Sigmoid colon (tissue), 7 donors: Measurements from ENCODE around the gene FAM120B. TPM values are rescaled to one million over a fixed set of nuclear protein-coding genes. Genes with fewer than 3 reads are reported as not detected.

Experiments
- DNase-seq: peaks from one replicate; pipeline ENCODE4 v3.0.0-alpha.2; 2019
- H3K27ac ChIP-seq, 4 donors: fragments of 200-600 bp; sonication (generic); one replicate each; pipeline ENCODE4 v1.5.1; 2016 to 2019; ENCODE audit warnings: mild to moderate bottlenecking in 1 of 4
- H3K27me3 ChIP-seq, 3 donors: fragments of 200-600 bp; sonication (generic); one replicate each; pipeline ENCODE4 v1.5.1; 2019; ENCODE audit warnings: mild to moderate bottlenecking in 1 of 3
- H3K36me3 ChIP-seq, 4 donors: fragments of 200-600 bp; sonication (generic); one replicate each; pipeline ENCODE4 v1.5.1; 2016 to 2019
- H3K4me1 ChIP-seq, 4 donors: fragments of 200-600 bp; sonication (generic); one replicate each; pipeline ENCODE4 v1.5.1; 2017 to 2019
- H3K4me3 ChIP-seq, 4 donors: fragments of 200-600 bp; sonication (generic); one replicate each; pipeline ENCODE4 v1.5.1; 2017 to 2019; ENCODE audit warnings: mild to moderate bottlenecking in 2 of 4, moderate library complexity in 1 of 4
- H3K9me3 ChIP-seq, 4 donors: fragments of 200-600 bp in 3 of 4; sonication (generic) in 3 of 4; one replicate each; pipeline versions ENCODE4 v1.5.1 to v1.6.1; 2013 to 2019
- EP300 ChIP-seq, 4 donors: sonication (generic); formaldehyde crosslinking; IDR thresholded peaks; one replicate each; pipeline ENCODE4 v1.6.1; 2017; ENCODE audit warnings: antibody characterized with exemption in 4 of 4
- POLR2A ChIP-seq, 2 donors: fragments of 450-650 bp; IDR thresholded peaks; one replicate each; pipeline ENCODE4 v1.6.1; 2016; ENCODE audit warnings: antibody characterized with exemption in 2 of 2, mild to moderate bottlenecking in 2 of 2, moderate library complexity in 2 of 2
- POLR2AphosphoS5 ChIP-seq, 4 donors: sonication (generic); formaldehyde crosslinking; IDR thresholded peaks; one replicate each; pipeline ENCODE4 v1.6.1; 2017; ENCODE audit warnings: antibody characterized with exemption in 4 of 4
- WGBS, 2 donors: extraction: QIAGEN DNeasy Blood & Tissue Kit; methylation state at CpG; one replicate each; pipeline ENCODE4 v1.1.7; 2013; 5-methylcytosine and 5-hydroxymethylcytosine counted together
- intact Hi-C: fragments of 100-400 bp; cut with DNase I; formaldehyde crosslinking; loops from one replicate; pipeline ENCODE4 v1.15.1; 2023
- polyA plus RNA-seq, 3 donors: library from polyadenylated mRNA; stranded (reverse); fragments of 200-250 nt; gene quantifications; one replicate each; pipeline ENCODE4 v1.2.3, GENCODE V29; 2013
- total RNA-seq, 4 donors: library from RNA; depleted of rRNA; stranded (reverse); fragments of >200 nt; gene quantifications; one replicate each; pipeline ENCODE4 v1.1.0, GENCODE V29; 2016
- TF ChIP-seq, protein P1 (sequence below), 4 experiments: fragments of 450-650 bp in 3 of 4; fragments of 200-600 bp in 1 of 4; IDR thresholded peaks; one replicate each; pipeline ENCODE4 v1.5.1; 2016 to 2019; ENCODE audit warnings: antibody characterized with exemption in 4 of 4, mild to moderate bottlenecking in 3 of 4, moderate library complexity in 2 of 4
- donor health status: healthy with polysubstance abuse.
- donor health status: Bipolar disorder and iron deficiency.
- donor health status: healthy.

FAM120B gene
- total and polyA plus RNA-seq, 7 donors = 5.5 to 55.0 (median 29.6) TPM

DNA sequence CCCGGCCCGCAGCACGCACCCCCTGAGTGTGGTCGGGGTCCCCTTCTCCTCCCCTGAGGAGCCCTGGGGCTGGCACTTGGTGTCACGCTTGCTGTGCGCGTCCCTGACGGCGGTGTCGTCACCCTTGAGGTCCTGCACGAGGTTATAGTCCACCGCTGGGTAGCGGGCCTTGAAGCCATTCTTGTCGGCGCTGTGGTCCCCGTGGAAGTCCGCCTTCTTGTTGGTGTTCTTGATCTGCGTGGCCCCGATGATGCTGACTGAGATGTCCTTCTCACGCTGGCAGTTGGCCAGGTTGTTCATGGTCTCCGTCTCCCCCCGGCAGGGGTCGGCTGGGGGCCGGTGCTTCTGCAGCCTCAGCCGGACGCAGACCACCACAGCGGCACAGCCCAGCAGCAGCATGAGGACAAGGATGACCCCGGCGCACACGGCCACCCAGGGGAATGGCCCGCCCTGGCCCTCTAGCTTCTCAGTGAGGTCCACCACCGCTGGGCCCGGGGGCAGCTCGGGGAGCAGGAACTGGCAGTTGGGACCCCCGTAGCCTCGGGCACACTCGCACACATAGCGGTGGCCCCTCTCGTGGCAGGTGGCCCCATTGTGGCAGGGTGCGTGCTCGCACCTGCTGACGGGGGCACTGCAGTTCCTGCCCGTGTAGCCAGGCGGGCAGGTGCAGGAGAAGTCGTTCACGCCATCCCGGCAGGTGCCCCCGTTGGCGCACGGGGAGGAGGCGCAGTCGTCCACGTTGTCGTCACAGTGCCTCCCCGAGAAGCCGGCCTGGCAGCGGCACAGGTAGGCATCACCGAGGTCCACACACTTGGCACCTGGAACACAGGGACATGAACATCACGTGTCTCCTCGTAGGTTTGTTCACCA, 23.1 kb upstream of the FAM120B start:
- H3K27me3 ChIP-seq = peaks cover 7 to 28% (median 21%) of the 10 kb centered on the region in 3 donors
- TF ChIP-seq POLR2AphosphoS5 (IDR thresholded peaks at IDR 0.05) (no peak), EP300 (IDR thresholded peaks at IDR 0.05) (no peak), POLR2A (IDR thresholded peaks at IDR 0.05) (no peak)
- TF ChIP-seq, protein P1, sequence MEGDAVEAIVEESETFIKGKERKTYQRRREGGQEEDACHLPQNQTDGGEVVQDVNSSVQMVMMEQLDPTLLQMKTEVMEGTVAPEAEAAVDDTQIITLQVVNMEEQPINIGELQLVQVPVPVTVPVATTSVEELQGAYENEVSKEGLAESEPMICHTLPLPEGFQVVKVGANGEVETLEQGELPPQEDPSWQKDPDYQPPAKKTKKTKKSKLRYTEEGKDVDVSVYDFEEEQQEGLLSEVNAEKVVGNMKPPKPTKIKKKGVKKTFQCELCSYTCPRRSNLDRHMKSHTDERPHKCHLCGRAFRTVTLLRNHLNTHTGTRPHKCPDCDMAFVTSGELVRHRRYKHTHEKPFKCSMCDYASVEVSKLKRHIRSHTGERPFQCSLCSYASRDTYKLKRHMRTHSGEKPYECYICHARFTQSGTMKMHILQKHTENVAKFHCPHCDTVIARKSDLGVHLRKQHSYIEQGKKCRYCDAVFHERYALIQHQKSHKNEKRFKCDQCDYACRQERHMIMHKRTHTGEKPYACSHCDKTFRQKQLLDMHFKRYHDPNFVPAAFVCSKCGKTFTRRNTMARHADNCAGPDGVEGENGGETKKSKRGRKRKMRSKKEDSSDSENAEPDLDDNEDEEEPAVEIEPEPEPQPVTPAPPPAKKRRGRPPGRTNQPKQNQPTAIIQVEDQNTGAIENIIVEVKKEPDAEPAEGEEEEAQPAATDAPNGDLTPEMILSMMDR (IDR thresholded peaks at IDR 0.05) = no peak
- H3K9me3 ChIP-seq = no peaks in the 10 kb centered on the region
- no peaks in the 10 kb centered on the region for H3K4me1 ChIP-seq
- 94% methylated on average over 60 of the region's 60 CpGs for WGBS, 2 donors
- H3K36me3 ChIP-seq = peaks cover 0 to 16% (median 0%) of the 10 kb centered on the region in 4 donors
- intact Hi-C loops = no loop called here
- DNase-seq = peak; percentile 67
- H3K4me3 ChIP-seq = no peak overlapping the region
- no peak overlapping the region for H3K27ac ChIP-seq

DNA sequence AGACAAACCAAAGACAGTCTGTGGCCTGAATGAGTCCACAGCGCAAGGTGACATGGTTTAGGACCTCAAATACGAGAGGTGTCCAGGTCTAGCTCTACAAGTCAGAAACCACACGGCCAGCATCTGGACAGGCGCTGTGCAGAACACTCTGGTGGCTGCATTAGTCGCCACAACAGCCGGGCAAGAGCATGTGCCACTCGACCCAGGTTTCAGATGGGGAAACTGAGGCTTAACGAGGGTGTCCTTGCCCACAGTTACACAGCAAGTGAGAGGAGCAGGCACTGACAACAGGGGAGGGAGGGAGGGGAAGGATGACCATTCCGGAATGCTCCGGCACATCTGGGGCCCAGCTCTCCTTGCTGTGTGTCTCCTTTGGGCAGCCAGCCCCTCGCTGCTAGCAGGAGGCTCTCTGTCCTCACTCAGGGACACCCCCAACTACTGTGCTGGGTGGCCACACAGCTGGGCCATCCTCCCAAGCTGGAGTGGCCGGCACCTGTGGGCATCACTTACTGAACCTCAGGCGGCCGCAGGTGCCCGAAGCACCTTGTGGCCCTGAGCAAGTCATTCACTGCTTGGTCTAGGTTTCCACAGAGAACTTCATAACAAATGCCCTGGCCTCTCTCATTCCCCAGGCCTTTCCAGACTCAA, 22.3 kb upstream of the FAM120B start:
- intact Hi-C loops = no loop called here
- 90 to 94% methylated on average over 15 of the region's 15 CpGs for WGBS, 2 donors
- Histone ChIP-seq H3K27me3 (peaks cover 8 to 36% (median 29%) of the 10 kb centered on the region in 3 donors), H3K36me3 (peaks cover 0 to 16% (median 0%) of the 10 kb centered on the region in 4 donors), H3K4me1 (peaks cover 0 to 7% (median 5%) of the 10 kb centered on the region in 4 donors), H3K27ac (no peak overlapping the region), H3K9me3 (no peaks in the 10 kb centered on the region), H3K4me3 (no peak overlapping the region)
- no peak for TF ChIP-seq EP300 (IDR thresholded peaks at IDR 0.05)
- TF ChIP-seq, protein P1 (IDR thresholded peaks at IDR 0.05) = no peak
- TF ChIP-seq POLR2AphosphoS5 (IDR thresholded peaks at IDR 0.05) = no peak
- no peak for TF ChIP-seq POLR2A (IDR thresholded peaks at IDR 0.05)
- peak; percentile 56 for DNase-seq

DNA sequence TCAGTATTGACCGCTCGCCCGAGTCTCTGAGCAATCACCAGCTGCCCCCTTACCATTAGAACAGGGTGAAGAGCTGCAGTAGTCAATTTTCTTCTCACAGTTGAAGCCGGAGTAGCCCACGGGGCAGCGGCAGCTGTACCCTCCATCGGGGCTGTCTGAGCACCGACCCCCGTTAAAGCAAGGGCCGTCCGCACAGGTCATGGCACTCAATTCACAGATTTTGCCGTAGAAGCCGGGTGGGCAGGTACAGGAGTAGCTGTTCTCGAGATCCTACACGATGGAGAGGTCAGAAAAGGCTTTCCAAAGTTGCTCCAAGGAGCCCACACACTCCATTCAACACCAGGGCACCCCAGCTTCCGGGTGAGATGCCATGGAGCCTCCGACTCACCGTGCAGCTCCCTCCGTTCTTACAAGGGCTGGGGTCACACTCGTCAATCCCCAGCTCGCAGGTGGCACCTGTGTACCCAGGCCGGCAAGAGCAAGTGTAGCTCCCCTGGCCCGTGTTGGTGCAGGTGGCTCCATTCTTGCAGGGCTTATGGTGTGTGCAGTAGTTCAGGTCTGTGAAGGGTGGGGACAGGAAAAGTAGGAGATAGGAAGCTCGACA, 21.6 kb upstream of the FAM120B start:
- Histone ChIP-seq H3K27ac (no peak overlapping the region), H3K36me3 (peaks cover 0 to 16% (median 0%) of the 10 kb centered on the region in 4 donors), H3K9me3 (no peaks in the 10 kb centered on the region), H3K27me3 (peaks cover 15 to 43% (median 36%) of the 10 kb centered on the region in 3 donors), H3K4me3 (no peak overlapping the region), H3K4me1 (peaks cover 0 to 14% (median 12%) of the 10 kb centered on the region in 4 donors)
- intact Hi-C loops = no loop called here
- peak; percentile 51 for DNase-seq
- TF ChIP-seq, protein P1 (IDR thresholded peaks at IDR 0.05) = no peak
- no peak for TF ChIP-seq EP300 (IDR thresholded peaks at IDR 0.05)
- TF ChIP-seq POLR2AphosphoS5 (IDR thresholded peaks at IDR 0.05) = no peak
- no peak for TF ChIP-seq POLR2A (IDR thresholded peaks at IDR 0.05)
- 89 to 91% methylated on average over 24 of the region's 24 CpGs for WGBS, 2 donors

- TF ChIP-seq EP300 (IDR thresholded peaks at IDR 0.05) = no peak
- no peaks in the 10 kb centered on the region for H3K9me3 ChIP-seq
- intact Hi-C loops = no loop called here
- peaks cover 0 to 16% (median 14%) of the 10 kb centered on the region in 4 donors for H3K4me1 ChIP-seq
- 84 to 93% methylated on average over 5 of the region's 5 CpGs for WGBS, 2 donors
- no peak overlapping the region for H3K27ac ChIP-seq
- peaks cover 0 to 16% (median 0%) of the 10 kb centered on the region in 4 donors for H3K36me3 ChIP-seq
- H3K27me3 ChIP-seq = peaks cover 18 to 46% (median 37%) of the 10 kb centered on the region in 3 donors
- peak; percentile 45 for DNase-seq
- no peak overlapping the region for H3K4me3 ChIP-seq
Measured at GRCh38 chr6:170285482-170285881, 21.1 kb upstream of the FAM120B start.
